ENCODE data around the gene FAM204A.

- TF ChIP-seq CTCF (IDR thresholded peaks at IDR 0.05; ENCODE audit: insufficient read depth, low read depth, low read length) (no peak), EZH2 (IDR thresholded peaks at IDR 0.05; ENCODE audit: insufficient read depth, low read length) (no peak)
Measured at GRCh38 chr10:118337356-118337755, 4.8 kb downstream of the FAM204A start.

Measured in astrocyte (in vitro differentiated cells and primary cell).